Measurements from ENCODE around the gene LSM10. TPM values are rescaled to one million over a fixed set of nuclear protein-coding genes. Genes with fewer than 3 reads are reported as not detected.

LSM10 gene
- total and polyA plus RNA-seq, 2 experiments from 2014 or later, result 27.5 to 98.9 TPM

DNA sequence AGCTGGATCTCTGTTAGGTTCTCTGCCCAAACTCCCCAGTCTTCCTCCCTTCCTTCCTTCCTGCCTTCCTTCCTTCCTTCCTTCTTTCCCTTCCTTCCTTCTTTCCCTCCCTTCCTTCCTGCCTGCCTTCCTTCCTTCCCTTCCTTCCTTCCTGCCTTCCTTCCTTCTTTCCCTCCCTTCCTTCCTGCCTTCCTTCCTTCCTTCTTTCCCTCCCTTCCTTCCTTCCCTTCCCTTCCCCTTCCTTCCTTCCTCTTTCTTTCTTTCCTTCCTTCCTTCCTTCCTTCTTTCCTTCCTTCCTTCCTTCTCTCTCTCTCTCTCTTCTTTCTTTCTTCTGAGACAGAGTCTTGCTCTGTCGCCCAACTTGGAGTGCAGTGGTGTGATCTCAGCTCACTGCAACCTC, 8.7 kb upstream of the LSM10 start:
- no peaks in the 10 kb centered on the region for H3K79me2 ChIP-seq (replicated peaks; ENCODE audit: insufficient read depth)
- H3K27me3 ChIP-seq (ENCODE audit: insufficient read depth), result no peaks in the 10 kb centered on the region
- TF ChIP-seq STAT1 (IDR thresholded peaks at IDR 0.05; ENCODE audit: unreplicated experiment) (no peak), ZNF114 (CRISPR knock-in tag; IDR thresholded peaks at IDR 0.05) (no peak), EZH2 (IDR thresholded peaks at IDR 0.05; ENCODE audit: low read depth, unreplicated experiment) (no peak), NANOG (IDR thresholded peaks at IDR 0.05; ENCODE audit: borderline replicate concordance) (no peak), CREB1 (CRISPR knock-in tag; IDR thresholded peaks at IDR 0.05; ENCODE audit: low read depth) (no peak), ZNF331 (CRISPR knock-in tag; IDR thresholded peaks at IDR 0.05; ENCODE audit: low read depth) (no peak), POLR2AphosphoS5 (IDR thresholded peaks at IDR 0.05; ENCODE audit: low read depth) (no peak), JUNB (IDR thresholded peaks at IDR 0.05; ENCODE audit: unreplicated experiment) (no peak), EZH2phosphoT487 (IDR thresholded peaks at IDR 0.05; ENCODE audit: unreplicated experiment) (no peak)
- TF ChIP-seq, protein P1, sequence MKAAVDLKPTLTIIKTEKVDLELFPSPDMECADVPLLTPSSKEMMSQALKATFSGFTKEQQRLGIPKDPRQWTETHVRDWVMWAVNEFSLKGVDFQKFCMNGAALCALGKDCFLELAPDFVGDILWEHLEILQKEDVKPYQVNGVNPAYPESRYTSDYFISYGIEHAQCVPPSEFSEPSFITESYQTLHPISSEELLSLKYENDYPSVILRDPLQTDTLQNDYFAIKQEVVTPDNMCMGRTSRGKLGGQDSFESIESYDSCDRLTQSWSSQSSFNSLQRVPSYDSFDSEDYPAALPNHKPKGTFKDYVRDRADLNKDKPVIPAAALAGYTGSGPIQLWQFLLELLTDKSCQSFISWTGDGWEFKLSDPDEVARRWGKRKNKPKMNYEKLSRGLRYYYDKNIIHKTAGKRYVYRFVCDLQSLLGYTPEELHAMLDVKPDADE (IDR thresholded peaks at IDR 0.05), result no peak
- TF ChIP-seq, protein P2, sequence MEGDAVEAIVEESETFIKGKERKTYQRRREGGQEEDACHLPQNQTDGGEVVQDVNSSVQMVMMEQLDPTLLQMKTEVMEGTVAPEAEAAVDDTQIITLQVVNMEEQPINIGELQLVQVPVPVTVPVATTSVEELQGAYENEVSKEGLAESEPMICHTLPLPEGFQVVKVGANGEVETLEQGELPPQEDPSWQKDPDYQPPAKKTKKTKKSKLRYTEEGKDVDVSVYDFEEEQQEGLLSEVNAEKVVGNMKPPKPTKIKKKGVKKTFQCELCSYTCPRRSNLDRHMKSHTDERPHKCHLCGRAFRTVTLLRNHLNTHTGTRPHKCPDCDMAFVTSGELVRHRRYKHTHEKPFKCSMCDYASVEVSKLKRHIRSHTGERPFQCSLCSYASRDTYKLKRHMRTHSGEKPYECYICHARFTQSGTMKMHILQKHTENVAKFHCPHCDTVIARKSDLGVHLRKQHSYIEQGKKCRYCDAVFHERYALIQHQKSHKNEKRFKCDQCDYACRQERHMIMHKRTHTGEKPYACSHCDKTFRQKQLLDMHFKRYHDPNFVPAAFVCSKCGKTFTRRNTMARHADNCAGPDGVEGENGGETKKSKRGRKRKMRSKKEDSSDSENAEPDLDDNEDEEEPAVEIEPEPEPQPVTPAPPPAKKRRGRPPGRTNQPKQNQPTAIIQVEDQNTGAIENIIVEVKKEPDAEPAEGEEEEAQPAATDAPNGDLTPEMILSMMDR (conservative IDR thresholded peaks at IDR 0.05; ENCODE audit: low read depth in 2 of 2), result no peak
- TF ChIP-seq, protein P3, sequence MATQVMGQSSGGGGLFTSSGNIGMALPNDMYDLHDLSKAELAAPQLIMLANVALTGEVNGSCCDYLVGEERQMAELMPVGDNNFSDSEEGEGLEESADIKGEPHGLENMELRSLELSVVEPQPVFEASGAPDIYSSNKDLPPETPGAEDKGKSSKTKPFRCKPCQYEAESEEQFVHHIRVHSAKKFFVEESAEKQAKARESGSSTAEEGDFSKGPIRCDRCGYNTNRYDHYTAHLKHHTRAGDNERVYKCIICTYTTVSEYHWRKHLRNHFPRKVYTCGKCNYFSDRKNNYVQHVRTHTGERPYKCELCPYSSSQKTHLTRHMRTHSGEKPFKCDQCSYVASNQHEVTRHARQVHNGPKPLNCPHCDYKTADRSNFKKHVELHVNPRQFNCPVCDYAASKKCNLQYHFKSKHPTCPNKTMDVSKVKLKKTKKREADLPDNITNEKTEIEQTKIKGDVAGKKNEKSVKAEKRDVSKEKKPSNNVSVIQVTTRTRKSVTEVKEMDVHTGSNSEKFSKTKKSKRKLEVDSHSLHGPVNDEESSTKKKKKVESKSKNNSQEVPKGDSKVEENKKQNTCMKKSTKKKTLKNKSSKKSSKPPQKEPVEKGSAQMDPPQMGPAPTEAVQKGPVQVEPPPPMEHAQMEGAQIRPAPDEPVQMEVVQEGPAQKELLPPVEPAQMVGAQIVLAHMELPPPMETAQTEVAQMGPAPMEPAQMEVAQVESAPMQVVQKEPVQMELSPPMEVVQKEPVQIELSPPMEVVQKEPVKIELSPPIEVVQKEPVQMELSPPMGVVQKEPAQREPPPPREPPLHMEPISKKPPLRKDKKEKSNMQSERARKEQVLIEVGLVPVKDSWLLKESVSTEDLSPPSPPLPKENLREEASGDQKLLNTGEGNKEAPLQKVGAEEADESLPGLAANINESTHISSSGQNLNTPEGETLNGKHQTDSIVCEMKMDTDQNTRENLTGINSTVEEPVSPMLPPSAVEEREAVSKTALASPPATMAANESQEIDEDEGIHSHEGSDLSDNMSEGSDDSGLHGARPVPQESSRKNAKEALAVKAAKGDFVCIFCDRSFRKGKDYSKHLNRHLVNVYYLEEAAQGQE (IDR thresholded peaks at IDR 0.05; ENCODE audit: unreplicated experiment), result no peak
- TF ChIP-seq, protein P4, sequence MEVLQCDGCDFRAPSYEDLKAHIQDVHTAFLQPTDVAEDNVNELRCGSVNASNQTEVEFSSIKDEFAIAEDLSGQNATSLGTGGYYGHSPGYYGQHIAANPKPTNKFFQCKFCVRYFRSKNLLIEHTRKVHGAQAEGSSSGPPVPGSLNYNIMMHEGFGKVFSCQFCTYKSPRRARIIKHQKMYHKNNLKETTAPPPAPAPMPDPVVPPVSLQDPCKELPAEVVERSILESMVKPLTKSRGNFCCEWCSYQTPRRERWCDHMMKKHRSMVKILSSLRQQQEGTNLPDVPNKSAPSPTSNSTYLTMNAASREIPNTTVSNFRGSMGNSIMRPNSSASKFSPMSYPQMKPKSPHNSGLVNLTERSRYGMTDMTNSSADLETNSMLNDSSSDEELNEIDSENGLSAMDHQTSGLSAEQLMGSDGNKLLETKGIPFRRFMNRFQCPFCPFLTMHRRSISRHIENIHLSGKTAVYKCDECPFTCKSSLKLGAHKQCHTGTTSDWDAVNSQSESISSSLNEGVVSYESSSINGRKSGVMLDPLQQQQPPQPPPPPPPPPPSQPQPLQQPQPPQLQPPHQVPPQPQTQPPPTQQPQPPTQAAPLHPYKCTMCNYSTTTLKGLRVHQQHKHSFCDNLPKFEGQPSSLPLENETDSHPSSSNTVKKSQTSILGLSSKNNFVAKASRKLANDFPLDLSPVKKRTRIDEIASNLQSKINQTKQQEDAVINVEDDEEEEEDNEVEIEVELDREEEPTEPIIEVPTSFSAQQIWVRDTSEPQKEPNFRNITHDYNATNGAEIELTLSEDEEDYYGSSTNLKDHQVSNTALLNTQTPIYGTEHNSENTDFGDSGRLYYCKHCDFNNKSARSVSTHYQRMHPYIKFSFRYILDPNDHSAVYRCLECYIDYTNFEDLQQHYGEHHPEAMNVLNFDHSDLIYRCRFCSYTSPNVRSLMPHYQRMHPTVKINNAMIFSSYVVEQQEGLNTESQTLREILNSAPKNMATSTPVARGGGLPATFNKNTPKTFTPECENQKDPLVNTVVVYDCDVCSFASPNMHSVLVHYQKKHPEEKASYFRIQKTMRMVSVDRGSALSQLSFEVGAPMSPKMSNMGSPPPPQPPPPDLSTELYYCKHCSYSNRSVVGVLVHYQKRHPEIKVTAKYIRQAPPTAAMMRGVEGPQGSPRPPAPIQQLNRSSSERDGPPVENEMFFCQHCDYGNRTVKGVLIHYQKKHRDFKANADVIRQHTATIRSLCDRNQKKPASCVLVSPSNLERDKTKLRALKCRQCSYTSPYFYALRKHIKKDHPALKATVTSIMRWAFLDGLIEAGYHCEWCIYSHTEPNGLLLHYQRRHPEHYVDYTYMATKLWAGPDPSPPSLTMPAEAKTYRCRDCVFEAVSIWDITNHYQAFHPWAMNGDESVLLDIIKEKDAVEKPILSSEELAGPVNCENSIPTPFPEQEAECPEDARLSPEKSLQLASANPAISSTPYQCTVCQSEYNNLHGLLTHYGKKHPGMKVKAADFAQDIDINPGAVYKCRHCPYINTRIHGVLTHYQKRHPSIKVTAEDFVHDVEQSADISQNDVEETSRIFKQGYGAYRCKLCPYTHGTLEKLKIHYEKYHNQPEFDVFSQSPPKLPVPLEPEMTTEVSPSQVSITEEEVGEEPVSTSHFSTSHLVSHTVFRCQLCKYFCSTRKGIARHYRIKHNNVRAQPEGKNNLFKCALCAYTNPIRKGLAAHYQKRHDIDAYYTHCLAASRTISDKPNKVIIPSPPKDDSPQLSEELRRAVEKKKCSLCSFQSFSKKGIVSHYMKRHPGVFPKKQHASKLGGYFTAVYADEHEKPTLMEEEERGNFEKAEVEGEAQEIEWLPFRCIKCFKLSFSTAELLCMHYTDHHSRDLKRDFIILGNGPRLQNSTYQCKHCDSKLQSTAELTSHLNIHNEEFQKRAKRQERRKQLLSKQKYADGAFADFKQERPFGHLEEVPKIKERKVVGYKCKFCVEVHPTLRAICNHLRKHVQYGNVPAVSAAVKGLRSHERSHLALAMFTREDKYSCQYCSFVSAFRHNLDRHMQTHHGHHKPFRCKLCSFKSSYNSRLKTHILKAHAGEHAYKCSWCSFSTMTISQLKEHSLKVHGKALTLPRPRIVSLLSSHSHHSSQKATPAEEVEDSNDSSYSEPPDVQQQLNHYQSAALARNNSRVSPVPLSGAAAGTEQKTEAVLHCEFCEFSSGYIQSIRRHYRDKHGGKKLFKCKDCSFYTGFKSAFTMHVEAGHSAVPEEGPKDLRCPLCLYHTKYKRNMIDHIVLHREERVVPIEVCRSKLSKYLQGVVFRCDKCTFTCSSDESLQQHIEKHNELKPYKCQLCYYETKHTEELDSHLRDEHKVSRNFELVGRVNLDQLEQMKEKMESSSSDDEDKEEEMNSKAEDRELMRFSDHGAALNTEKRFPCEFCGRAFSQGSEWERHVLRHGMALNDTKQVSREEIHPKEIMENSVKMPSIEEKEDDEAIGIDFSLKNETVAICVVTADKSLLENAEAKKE (CRISPR knock-in tag; IDR thresholded peaks at IDR 0.05), result no peak
- no peak for ATAC-seq
- H3K4me2 ChIP-seq, result no peak overlapping the region
- H3K36me3 ChIP-seq (ENCODE audit: insufficient read depth), result no peaks in the 10 kb centered on the region
- peaks cover 3% of the 10 kb centered on the region for H3K27me3 Mint-ChIP-seq (ENCODE audit: insufficient read depth, low read depth, poor library complexity)
- H3F3A ChIP-seq (replicated peaks; ENCODE audit: low read depth), result no peaks in the 10 kb centered on the region
- no peak for DNase-seq (ENCODE audit: low spot score)
- H4K20me1 ChIP-seq (replicated peaks; ENCODE audit: insufficient read depth), result no peaks in the 10 kb centered on the region
- no peak overlapping the region for H3K4me3 ChIP-seq
- 0 out of 3 replicates have a peak, but pooled peaks cover 2% of the 10 kb centered on the region for H3K36me3 Mint-ChIP-seq (ENCODE audit: low read depth)
- H3K9me3 Mint-ChIP-seq, result peaks cover 1% of the 10 kb centered on the region; the same call in 1 of the 3 replicates
- no peaks in the 10 kb centered on the region for H3K9me2 ChIP-seq (ENCODE audit: insufficient read depth)
- H3K27ac Mint-ChIP-seq, result no peak overlapping the region
- no peak overlapping the region for H2AFZ ChIP-seq
- no peaks in the 10 kb centered on the region for H3K4me1 ChIP-seq (ENCODE audit: insufficient read depth)
- H3K27ac ChIP-seq (ENCODE audit: low read depth), result no peak overlapping the region
- H3K4me1 Mint-ChIP-seq, result no peaks in the 10 kb centered on the region; the same call in 2 of the 3 replicates
- no peak overlapping the region for H3K4me3 Mint-ChIP-seq

Measured in GM23338 (cell line).